RWPE1 (cell line): ENCODE results near the gene HOXD12.
A peak's percentile ranks its signal among the peaks of the same experiment; 100 is the strongest.

ENCODE experiments used
- CTCF ChIA-PET: fragments of 350-600 bp; sonication (Branson Sonifier 250); formaldehyde crosslinking; extraction: SDS; loops from one replicate; lab custom pipeline; 2021; lab: Yijun Ruan, JAX
- POLR2A ChIA-PET: fragments of 400-600 bp; formaldehyde crosslinking; extraction: SDS; loops from one replicate; lab custom pipeline; 2020; ENCODE audit warnings: antibody characterized with exemption; ENCODE audit not compliant: low non-redundant PET; lab: Yijun Ruan, JAX
- DNase-seq: peaks from one replicate; pipeline ENCODE4 v3.0.0; 2012; ENCODE audit warnings: low spot score
- H3K27ac ChIP-seq: fragments of 450-650 bp; 2 replicates; pipeline ENCODE4 v1.5.1; 2017
- CTCF ChIP-seq: fragments of 450-650 bp; conservative IDR thresholded peaks from 2 replicates; pipeline ENCODE4 v1.5.1; 2017; ENCODE audit warnings: low read depth, mild to moderate bottlenecking

HOXD12 gene

GRCh38 chr2:176106581-176107539, 7.3 kb downstream of the HOXD12 start, which contains the start of gene HOXD11:
TSS of gene HOXD11 (plus strand) at chr2:176107280. CDS start at chr2:176107356, 76 bp downstream.
- CTCF ChIA-PET = interaction anchor here (0.6 kb wide), 1 partner anchor 18 kb away, joined by 4 read pairs; no protein-coding TSS in a partner anchor
- peak; percentile 98 for DNase-seq
- POLR2A ChIA-PET = interaction anchor here (0.6 to 1.3 kb wide), 3 partner anchors 10 to 13 kb away, joined by 3 to 4 read pairs (median 3); no protein-coding TSS in a partner anchor
- no peak for TF ChIP-seq CTCF
- H3K27ac ChIP-seq = peak within 1 kb of the TSS; percentile 98

GRCh38 chr2:176107731-176108181, 8.2 kb downstream of the HOXD12 start:
- no peak for TF ChIP-seq CTCF
- peak overlapping the region; percentile 98 for H3K27ac ChIP-seq
- DNase-seq = no peak
- POLR2A ChIA-PET = no interaction called here
- CTCF ChIA-PET = no interaction called here

GRCh38 chr2:176109192-176109901, 9.8 kb downstream of the HOXD12 start:
- peak overlapping the region; percentile 98 for H3K27ac ChIP-seq
- POLR2A ChIA-PET = no interaction called here

GRCh38 chr2:176109946-176110345, 10.4 kb downstream of the HOXD12 start:
- TF ChIP-seq CTCF = no peak
- ChIA-PET CTCF (interaction anchor here (0.8 to 1.9 kb wide), 3 partner anchors 12 to 441 kb away, joined by 4 to 7 read pairs (median 6); no protein-coding TSS in a partner anchor), POLR2A (no interaction called here)
- no peak overlapping the region for H3K27ac ChIP-seq
- DNase-seq = no peak

More at GRCh38 chr2:176109192-176109901, 9.8 kb downstream of the HOXD12 start:
- CTCF ChIA-PET = interaction anchor here (0.6 to 1.4 kb wide), 2 partner anchors 12 to 17 kb away, joined by 4 to 7 read pairs; no protein-coding TSS in a partner anchor
- DNase-seq = no peak
- no peak for TF ChIP-seq CTCF

- no peak for TF ChIP-seq CTCF
- POLR2A ChIA-PET = no interaction called here
- H3K27ac ChIP-seq = no peak overlapping the region
- DNase-seq = no peak
- CTCF ChIA-PET = interaction anchor here (0.6 to 1.9 kb wide), 6 partner anchors 11 to 444 kb away, joined by 3 to 7 read pairs (median 5); no protein-coding TSS in a partner anchor
Observed at GRCh38 chr2:176110415-176111308, 11.1 kb downstream of the HOXD12 start.
